ENCODE measurements around the gene NPPB.

The NPPB gene

DNA sequence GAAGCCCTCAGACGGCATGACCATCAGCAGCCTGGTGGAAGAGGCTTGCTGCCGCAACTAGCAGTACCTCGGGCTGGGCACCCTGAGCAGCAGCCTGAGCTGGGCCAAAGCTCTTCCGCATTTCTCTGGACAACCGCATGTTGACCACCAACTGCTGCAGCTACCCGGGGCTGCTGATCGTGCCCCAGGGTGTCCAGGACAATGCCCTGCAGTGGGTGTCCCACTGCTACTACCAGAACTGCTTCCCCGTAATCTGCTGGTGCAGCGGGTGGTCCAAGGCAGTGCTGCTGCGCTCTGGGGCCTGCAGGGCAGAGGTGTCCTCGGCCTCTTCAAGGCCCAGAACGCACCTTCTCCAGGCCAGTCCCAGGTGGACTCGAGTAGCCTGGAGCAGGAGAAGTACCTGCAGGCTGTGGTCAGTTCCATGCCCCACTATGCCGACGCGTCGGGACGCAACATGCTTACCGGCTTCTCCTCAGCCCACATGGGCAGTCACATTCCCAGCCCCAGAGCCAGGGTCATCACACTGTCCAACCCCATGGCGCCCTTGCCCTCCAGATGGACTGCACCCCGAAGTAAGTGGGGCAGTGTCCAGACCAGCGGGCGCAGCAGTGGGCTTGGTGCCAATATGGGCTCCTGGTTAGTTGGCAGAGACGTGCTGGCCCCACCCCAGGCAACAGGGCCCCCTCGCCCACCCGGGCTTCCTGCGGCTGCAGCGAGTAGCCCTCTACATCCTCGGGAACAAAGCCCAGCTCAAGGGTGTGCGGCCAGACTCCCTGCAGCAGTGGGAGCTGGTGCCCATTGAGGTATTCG, 19.5 kb upstream of the NPPB start:
- no peak overlapping the region for H3K27ac ChIP-seq (ENCODE audit: low read depth, low read length)
- no peaks in the 10 kb centered on the region for H3F3A ChIP-seq (ENCODE audit: control insufficient read depth, insufficient read depth)
- H4K20me1 ChIP-seq (ENCODE audit: control insufficient read depth, insufficient read depth, low read depth, low read length), result no peaks in the 10 kb centered on the region
- peaks cover 31% of the 10 kb centered on the region for H3K27me3 ChIP-seq (ENCODE audit: control insufficient read depth, low read length)
- peaks cover 5% of the 10 kb centered on the region; the same call in 1 of the 2 replicates for H3K4me1 ChIP-seq (ENCODE audit: control insufficient read depth, low read length)
- no peak overlapping the region for H3K4me3 ChIP-seq (ENCODE audit: low read length)
- no peaks in the 10 kb centered on the region for H3K36me3 ChIP-seq (ENCODE audit: control insufficient read depth, low read length)
- H3K9me3 ChIP-seq (ENCODE audit: control insufficient read depth, insufficient read depth, low read length), result no peaks in the 10 kb centered on the region
- no peaks in the 10 kb centered on the region for H3K79me2 ChIP-seq (ENCODE audit: control insufficient read depth, low read length)
- TF ChIP-seq, protein P1, sequence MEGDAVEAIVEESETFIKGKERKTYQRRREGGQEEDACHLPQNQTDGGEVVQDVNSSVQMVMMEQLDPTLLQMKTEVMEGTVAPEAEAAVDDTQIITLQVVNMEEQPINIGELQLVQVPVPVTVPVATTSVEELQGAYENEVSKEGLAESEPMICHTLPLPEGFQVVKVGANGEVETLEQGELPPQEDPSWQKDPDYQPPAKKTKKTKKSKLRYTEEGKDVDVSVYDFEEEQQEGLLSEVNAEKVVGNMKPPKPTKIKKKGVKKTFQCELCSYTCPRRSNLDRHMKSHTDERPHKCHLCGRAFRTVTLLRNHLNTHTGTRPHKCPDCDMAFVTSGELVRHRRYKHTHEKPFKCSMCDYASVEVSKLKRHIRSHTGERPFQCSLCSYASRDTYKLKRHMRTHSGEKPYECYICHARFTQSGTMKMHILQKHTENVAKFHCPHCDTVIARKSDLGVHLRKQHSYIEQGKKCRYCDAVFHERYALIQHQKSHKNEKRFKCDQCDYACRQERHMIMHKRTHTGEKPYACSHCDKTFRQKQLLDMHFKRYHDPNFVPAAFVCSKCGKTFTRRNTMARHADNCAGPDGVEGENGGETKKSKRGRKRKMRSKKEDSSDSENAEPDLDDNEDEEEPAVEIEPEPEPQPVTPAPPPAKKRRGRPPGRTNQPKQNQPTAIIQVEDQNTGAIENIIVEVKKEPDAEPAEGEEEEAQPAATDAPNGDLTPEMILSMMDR (IDR thresholded peaks at IDR 0.05; ENCODE audit: low read depth, low read length, poor library complexity, severe bottlenecking), result no peak
- TF ChIP-seq EZH2phosphoT487 (IDR thresholded peaks at IDR 0.05; ENCODE audit: borderline replicate concordance, low read length), result no peak
- no peak overlapping the region for H3K4me2 ChIP-seq (ENCODE audit: low read length)
- H3K9me2 ChIP-seq (replicated peaks; ENCODE audit: control insufficient read depth, low read length), result no peaks in the 10 kb centered on the region

DNA sequence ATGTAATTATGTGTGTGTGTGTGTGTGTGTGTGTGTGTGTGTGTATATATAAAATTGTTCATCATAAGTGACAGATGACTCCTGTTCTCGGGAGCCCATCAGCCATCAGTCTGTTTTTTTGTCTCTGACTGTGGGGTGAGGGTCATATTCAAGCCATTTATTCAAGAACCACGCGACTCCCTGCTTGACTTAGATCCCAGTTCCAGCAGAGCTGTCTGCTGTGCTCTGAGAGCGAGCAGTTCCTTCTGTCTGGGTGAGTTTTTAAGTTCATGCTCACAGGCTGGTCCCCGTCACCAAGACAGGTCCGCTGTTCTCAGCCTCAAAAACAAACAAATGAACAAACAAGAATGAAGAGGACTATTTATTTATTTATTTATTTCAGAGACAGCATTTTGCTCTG, 18.3 kb upstream of the NPPB start:
- Histone ChIP-seq H3K79me2 (ENCODE audit: control insufficient read depth, low read length) (no peaks in the 10 kb centered on the region), H3K36me3 (ENCODE audit: control insufficient read depth, low read length) (no peaks in the 10 kb centered on the region), H3K4me3 (ENCODE audit: low read length) (no peak overlapping the region), H3K4me1 (ENCODE audit: control insufficient read depth, low read length) (no peaks in the 10 kb centered on the region), H4K20me1 (ENCODE audit: control insufficient read depth, insufficient read depth, low read depth, low read length) (no peaks in the 10 kb centered on the region), H3K9me2 (replicated peaks; ENCODE audit: control insufficient read depth, low read length) (no peaks in the 10 kb centered on the region), H3K9me3 (ENCODE audit: control insufficient read depth, insufficient read depth, low read length) (no peaks in the 10 kb centered on the region), H3K4me2 (ENCODE audit: low read length) (no peak overlapping the region), H3K27me3 (ENCODE audit: control insufficient read depth, low read length) (peaks cover 28% of the 10 kb centered on the region), H3K27ac (ENCODE audit: low read depth, low read length) (no peak overlapping the region), H3F3A (ENCODE audit: control insufficient read depth, insufficient read depth) (no peaks in the 10 kb centered on the region)
- TF ChIP-seq, protein P1 (IDR thresholded peaks at IDR 0.05; ENCODE audit: low read depth, low read length, poor library complexity, severe bottlenecking), result no peak
- no peak for TF ChIP-seq EZH2phosphoT487 (IDR thresholded peaks at IDR 0.05; ENCODE audit: borderline replicate concordance, low read length)

DNA sequence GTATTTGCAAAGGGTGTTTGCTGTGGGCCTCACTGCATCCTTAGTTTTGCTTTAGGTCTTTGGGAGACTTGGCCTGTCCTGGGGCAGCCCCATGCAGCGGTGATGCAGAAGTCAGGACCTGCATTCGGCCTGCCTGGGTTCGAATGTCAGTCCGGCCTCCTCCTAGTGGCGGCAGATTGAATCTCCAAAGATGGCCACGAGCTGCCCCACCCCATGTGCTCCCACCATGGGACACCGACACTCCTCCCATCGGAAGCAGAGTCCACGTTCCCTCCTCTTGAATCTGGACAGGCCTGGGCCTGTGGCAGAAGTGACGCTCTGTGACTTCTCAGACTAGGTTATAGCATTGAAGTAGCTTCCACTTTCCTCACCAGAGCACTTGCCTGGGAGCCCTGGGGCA, 16.3 kb upstream of the NPPB start:
- no peaks in the 10 kb centered on the region for H4K20me1 ChIP-seq (ENCODE audit: control insufficient read depth, insufficient read depth, low read depth, low read length)
- H3K4me3 ChIP-seq (ENCODE audit: low read length), result no peak overlapping the region
- H3K27me3 ChIP-seq (ENCODE audit: control insufficient read depth, low read length), result peaks cover 28% of the 10 kb centered on the region
- no peaks in the 10 kb centered on the region for H3K4me1 ChIP-seq (ENCODE audit: control insufficient read depth, low read length)
- H3K4me2 ChIP-seq (ENCODE audit: low read length), result no peak overlapping the region
- no peaks in the 10 kb centered on the region for H3K36me3 ChIP-seq (ENCODE audit: control insufficient read depth, low read length)
- H3K9me3 ChIP-seq (ENCODE audit: control insufficient read depth, insufficient read depth, low read length), result no peaks in the 10 kb centered on the region
- no peaks in the 10 kb centered on the region for H3F3A ChIP-seq (ENCODE audit: control insufficient read depth, insufficient read depth)
- no peak overlapping the region for H3K27ac ChIP-seq (ENCODE audit: low read depth, low read length)
- no peaks in the 10 kb centered on the region for H3K9me2 ChIP-seq (replicated peaks; ENCODE audit: control insufficient read depth, low read length)
- no peak for TF ChIP-seq EZH2phosphoT487 (IDR thresholded peaks at IDR 0.05; ENCODE audit: borderline replicate concordance, low read length)
- TF ChIP-seq, protein P1 (IDR thresholded peaks at IDR 0.05; ENCODE audit: low read depth, low read length, poor library complexity, severe bottlenecking), result peak; percentile 26
- no peaks in the 10 kb centered on the region for H3K79me2 ChIP-seq (ENCODE audit: control insufficient read depth, low read length)
